ENCODE results near the gene SPTA1.

DNA sequence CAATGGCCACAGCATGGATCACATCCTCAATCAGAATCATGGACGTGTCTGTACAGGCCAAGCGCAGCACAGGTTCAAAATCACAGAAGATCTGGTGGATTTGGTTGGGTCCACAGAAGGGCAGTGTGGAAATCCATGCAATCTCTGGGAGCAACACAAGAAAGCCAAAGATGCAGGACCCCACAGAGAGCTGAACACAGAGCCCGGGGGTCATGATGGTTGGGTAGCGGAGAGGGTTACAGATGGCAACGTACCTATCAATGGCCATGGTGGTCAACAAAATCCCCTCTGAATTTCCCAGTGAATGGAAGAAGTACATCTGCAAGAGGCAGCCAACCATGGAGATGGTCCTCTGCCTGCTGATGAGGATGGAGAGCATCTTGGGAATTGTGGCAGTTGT is 37.9 kb upstream of the SPTA1 start:
- TF ChIP-seq, protein P1, sequence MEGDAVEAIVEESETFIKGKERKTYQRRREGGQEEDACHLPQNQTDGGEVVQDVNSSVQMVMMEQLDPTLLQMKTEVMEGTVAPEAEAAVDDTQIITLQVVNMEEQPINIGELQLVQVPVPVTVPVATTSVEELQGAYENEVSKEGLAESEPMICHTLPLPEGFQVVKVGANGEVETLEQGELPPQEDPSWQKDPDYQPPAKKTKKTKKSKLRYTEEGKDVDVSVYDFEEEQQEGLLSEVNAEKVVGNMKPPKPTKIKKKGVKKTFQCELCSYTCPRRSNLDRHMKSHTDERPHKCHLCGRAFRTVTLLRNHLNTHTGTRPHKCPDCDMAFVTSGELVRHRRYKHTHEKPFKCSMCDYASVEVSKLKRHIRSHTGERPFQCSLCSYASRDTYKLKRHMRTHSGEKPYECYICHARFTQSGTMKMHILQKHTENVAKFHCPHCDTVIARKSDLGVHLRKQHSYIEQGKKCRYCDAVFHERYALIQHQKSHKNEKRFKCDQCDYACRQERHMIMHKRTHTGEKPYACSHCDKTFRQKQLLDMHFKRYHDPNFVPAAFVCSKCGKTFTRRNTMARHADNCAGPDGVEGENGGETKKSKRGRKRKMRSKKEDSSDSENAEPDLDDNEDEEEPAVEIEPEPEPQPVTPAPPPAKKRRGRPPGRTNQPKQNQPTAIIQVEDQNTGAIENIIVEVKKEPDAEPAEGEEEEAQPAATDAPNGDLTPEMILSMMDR (IDR thresholded peaks at IDR 0.05; ENCODE audit: insufficient read depth, low read depth, low read length) = no peak
- no peak for TF ChIP-seq EZH2 (IDR thresholded peaks at IDR 0.05; ENCODE audit: insufficient read depth, low read length)

Measured in astrocyte (in vitro differentiated cells and primary cell).